ENCODE data around the gene RASA3.

DNA sequence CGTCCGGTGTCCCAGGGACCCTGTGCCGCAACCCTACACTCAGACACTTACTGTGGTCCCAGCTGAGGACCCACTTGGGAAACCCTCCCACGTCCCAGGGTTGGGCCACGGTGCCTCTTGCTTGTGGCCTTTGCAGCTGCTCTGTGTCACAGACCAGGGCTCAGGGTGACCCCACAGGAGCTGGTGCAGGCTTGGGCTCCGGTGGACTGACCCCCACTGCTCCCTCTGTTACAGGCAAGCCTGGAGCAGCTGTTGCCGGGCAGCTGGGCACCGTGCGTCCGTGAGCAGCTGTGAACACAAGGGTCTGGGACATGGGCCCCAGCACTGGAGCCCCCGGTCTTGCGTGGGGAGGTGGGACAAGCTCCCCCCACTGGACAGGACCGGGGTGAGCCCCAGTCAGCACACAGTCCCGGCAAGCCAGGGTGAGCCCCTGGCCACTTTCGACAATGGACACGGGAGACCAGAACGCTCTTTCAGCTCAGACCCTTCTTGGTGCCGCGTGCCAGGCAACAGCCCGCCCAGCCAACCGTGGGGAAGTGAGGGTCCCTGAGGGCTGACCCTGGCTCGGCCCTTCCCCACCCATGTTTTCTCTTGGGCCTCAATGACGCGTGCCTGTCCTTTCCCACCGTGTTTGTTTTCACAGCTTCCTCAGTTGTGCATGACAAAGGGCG, 92.8 kb downstream of the RASA3 start:
- TF ChIP-seq CTCF (IDR thresholded peaks at IDR 0.05; ENCODE audit: low read depth, low read length), result no peak
- no peak for TF ChIP-seq EZH2phosphoT487 (IDR thresholded peaks at IDR 0.05; ENCODE audit: low read depth)

Measured in OCI-LY3 (cell line).